Trophoblast cell (in vitro differentiated cells and primary cell): ENCODE data around the gene SIK3.
"Not testable (repeated sequence)": the region's sequence is repeated elsewhere in the genome, so short reads cannot be mapped to it uniquely, and the experiment has no call there.

Experiments
- DNase-seq, 2 donors: peaks; one replicate each; pipeline ENCODE4 v3.0.0-alpha.2; 2016
- H2AFZ ChIP-seq: 2 replicates; pipeline ENCODE4 v1.6.1; 2013; ENCODE audit warnings: low read length, moderate library complexity, mild to moderate bottlenecking; ENCODE audit not compliant: insufficient read depth, poor library complexity
- H2AK5ac ChIP-seq: 2 replicates; pipeline ENCODE4 v1.6.1; 2013; ENCODE audit warnings: mild to moderate bottlenecking, low read length
- H2BK120ac ChIP-seq: 2 replicates; pipeline ENCODE4 v1.6.1; 2013; ENCODE audit warnings: low read length, mild to moderate bottlenecking, moderate library complexity; ENCODE audit not compliant: insufficient read depth, poor library complexity
- H2BK12ac ChIP-seq: 2 replicates; pipeline ENCODE4 v1.6.1; 2013; ENCODE audit warnings: mild to moderate bottlenecking, low read length, moderate library complexity
- H2BK5ac ChIP-seq: 2 replicates; pipeline ENCODE4 v1.6.1; 2013; ENCODE audit warnings: low read length, low read depth, moderate library complexity, mild to moderate bottlenecking; ENCODE audit not compliant: poor library complexity
- H3K14ac ChIP-seq: 2 replicates; pipeline ENCODE4 v1.6.1; 2013; ENCODE audit warnings: mild to moderate bottlenecking, low read length
- H3K18ac ChIP-seq: 2 replicates; pipeline ENCODE4 v1.6.1; 2013; ENCODE audit warnings: mild to moderate bottlenecking, low read length
- H3K23ac ChIP-seq: 2 replicates; pipeline ENCODE4 v1.6.1; 2013; ENCODE audit warnings: low read length
- H3K27ac ChIP-seq: 2 replicates; pipeline ENCODE4 v1.5.1; 2013; ENCODE audit warnings: low read depth, mild to moderate bottlenecking, inconsistent platforms, low read length, moderate library complexity
- H3K27me3 ChIP-seq: 2 replicates; pipeline ENCODE4 v1.6.1; 2013; ENCODE audit warnings: inconsistent platforms, mild to moderate bottlenecking, low read length, moderate library complexity; ENCODE audit not compliant: insufficient read depth
- H3K36me3 ChIP-seq, 2 experiments: 1 replicate in 1 of 2; 2 replicates in 1 of 2; pipeline ENCODE4 v1.6.1; 2013; ENCODE audit warnings: low read length in 2 of 2, mild to moderate bottlenecking in 2 of 2, moderate library complexity in 1 of 2; ENCODE audit not compliant: insufficient read depth in 2 of 2, control insufficient read depth in 1 of 2
- H3K4ac ChIP-seq: 2 replicates; pipeline ENCODE4 v1.6.1; 2013; ENCODE audit warnings: low read depth, mild to moderate bottlenecking, low read length, moderate library complexity
- H3K4me1 ChIP-seq, 2 experiments: 1 replicate in 1 of 2; 2 replicates in 1 of 2; pipeline ENCODE4 v1.6.1; 2013; ENCODE audit warnings: low read length in 2 of 2, mild to moderate bottlenecking in 2 of 2, moderate library complexity in 1 of 2; ENCODE audit not compliant: insufficient read depth in 2 of 2, control insufficient read depth in 1 of 2
- H3K4me2 ChIP-seq: 2 replicates; pipeline ENCODE4 v1.6.1; 2013; ENCODE audit warnings: inconsistent platforms, mild to moderate bottlenecking, low read length, moderate library complexity
- H3K4me3 ChIP-seq: 2 replicates; pipeline ENCODE4 v1.5.1; 2013; ENCODE audit warnings: mild to moderate bottlenecking, low read depth, low read length, inconsistent platforms
- H3K79me1 ChIP-seq: one replicate; pipeline ENCODE4 v1.6.1; 2013; ENCODE audit warnings: low read length
- H3K79me2 ChIP-seq: 2 replicates; pipeline ENCODE4 v1.6.1; 2013; ENCODE audit warnings: low read length, mild to moderate bottlenecking; ENCODE audit not compliant: control insufficient read depth, insufficient read depth, poor library complexity
- H3K9ac ChIP-seq: 2 replicates; pipeline ENCODE4 v1.6.1; 2013; ENCODE audit warnings: mild to moderate bottlenecking, low read length
- H3K9me3 ChIP-seq: 2 replicates; pipeline ENCODE4 v1.6.1; 2013; ENCODE audit warnings: low read depth, mild to moderate bottlenecking, control low read depth, inconsistent platforms, low read length; ENCODE audit not compliant: insufficient read depth
- H4K12ac ChIP-seq: 2 replicates; pipeline ENCODE4 v1.6.1; 2013; ENCODE audit warnings: low read depth, mild to moderate bottlenecking, low read length, moderate library complexity
- H4K8ac ChIP-seq: 2 replicates; pipeline ENCODE4 v1.6.1; 2013; ENCODE audit warnings: low read depth, mild to moderate bottlenecking, low read length, moderate library complexity
- H4K91ac ChIP-seq: one replicate; pipeline ENCODE4 v1.6.1; 2013; ENCODE audit warnings: low read depth, mild to moderate bottlenecking, low read length, moderate library complexity
- WGBS: extraction: QIAGEN DNeasy Blood & Tissue Kit; methylation state at CpG from one replicate; pipeline ENCODE4 v1.1.7; 2013; ENCODE audit warnings: missing lambda C conversion rate; ENCODE audit not compliant: insufficient read length, insufficient coverage; ENCODE audit errors: extremely low coverage; 5-methylcytosine and 5-hydroxymethylcytosine counted together

Gene SIK3

DNA sequence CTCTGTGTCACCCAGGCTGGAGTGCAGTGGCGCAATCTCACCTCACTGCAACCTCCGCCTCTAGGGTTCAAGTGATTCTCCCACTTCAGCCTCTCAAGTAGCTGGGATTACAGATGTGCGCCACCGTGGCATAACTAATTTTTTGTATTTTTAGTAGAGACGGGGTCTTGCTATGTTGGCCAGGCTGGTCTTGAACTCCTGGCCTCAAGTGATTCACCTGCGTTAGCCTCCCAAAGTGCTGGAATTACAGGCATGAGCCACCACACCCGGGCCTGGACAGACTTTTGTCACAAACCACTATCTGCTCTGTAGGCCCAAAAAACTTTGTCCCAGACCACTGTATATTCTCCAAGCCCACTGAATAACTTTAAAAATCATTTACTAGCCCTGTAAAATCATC is 74.5 kb downstream of the SIK3 start:
- H3K36me3 ChIP-seq, H3K23ac ChIP-seq, H3K4me1 ChIP-seq, H2AK5ac ChIP-seq, H4K8ac ChIP-seq, DNase-seq, H2AFZ ChIP-seq, H2BK5ac ChIP-seq, H2BK120ac ChIP-seq, H3K18ac ChIP-seq, H3K79me2 ChIP-seq, H3K79me1 ChIP-seq, H3K9me3 ChIP-seq, H3K9ac ChIP-seq, H3K27ac ChIP-seq, H4K91ac ChIP-seq, H3K4ac ChIP-seq, H3K27me3 ChIP-seq, H3K14ac ChIP-seq, H3K4me2 ChIP-seq, H4K12ac ChIP-seq, H3K4me3 ChIP-seq, H2BK12ac ChIP-seq: not testable (repeated sequence)
- no CpG with 5 or more reads among the region's 7 CpGs for WGBS

DNA sequence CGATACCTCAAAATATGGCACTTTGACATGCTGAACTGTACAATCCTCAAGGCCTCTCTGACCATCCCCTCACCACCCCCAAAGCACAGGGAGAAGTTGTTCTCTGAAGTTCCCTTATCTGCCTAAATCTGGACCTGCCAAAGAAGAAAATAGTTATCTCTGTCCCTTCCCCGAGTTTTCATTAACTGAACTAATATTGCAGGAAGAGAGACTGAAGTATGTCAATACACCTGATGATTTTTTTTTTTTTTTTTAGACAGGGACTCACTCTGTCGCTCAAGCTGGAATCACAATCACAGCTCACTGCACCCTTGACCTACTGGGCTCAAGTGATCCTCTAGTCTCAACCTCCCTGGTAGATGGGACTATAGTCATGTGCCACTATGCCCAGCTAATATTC is 75.0 kb downstream of the SIK3 start:
- no CpG with 5 or more reads among the region's 3 CpGs for WGBS
- H3K4ac ChIP-seq = no peak overlapping the region
- no peak overlapping the region for H2BK120ac ChIP-seq

DNA sequence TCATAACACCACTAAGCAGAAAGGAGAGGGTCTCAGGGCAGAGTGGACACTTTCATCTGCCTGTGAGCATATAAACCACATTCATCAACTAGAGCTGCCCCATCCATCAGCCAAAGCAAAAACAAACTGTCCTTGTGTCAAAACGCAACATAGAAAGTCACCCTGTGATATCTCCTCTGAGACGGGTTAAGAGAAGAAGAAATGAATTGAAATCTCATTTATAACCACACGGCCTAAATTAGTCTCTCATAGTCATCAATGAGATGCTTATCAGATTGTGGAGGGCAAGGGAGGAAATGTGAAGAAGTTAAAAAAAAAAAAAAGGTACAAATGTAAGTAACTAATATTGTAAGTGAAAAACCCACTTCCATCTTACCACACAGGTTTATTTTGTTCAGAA is 75.7 kb downstream of the SIK3 start:
- Histone ChIP-seq H3K9ac (no peak overlapping the region), H3K4ac (no peak overlapping the region), H3K4me3 (no peak overlapping the region), H3K4me2 (no peak overlapping the region), H3K18ac (no peak overlapping the region), H4K8ac (no peak overlapping the region), H2BK12ac (no peak overlapping the region), H2BK5ac (no peak overlapping the region), H3K79me1 (no peaks in the 10 kb centered on the region), H2AK5ac (no peak overlapping the region), H3K36me3 (no peaks in the 10 kb centered on the region), H3K23ac (no peak overlapping the region), H2BK120ac (no peak overlapping the region), H2AFZ (no peak overlapping the region), H3K27ac (no peak overlapping the region), H3K79me2 (no peaks in the 10 kb centered on the region), H4K12ac (no peak overlapping the region), H4K91ac (no peak overlapping the region), H3K14ac (no peak overlapping the region), H3K4me1 (no peaks in the 10 kb centered on the region), H3K9me3 (no peaks in the 10 kb centered on the region), H3K27me3 (no peaks in the 10 kb centered on the region)
- DNase-seq = no peak
- WGBS = no CpG with 5 or more reads among the region's 3 CpGs

More for the DNA sequence above, 75.0 kb downstream of the SIK3 start:
- Histone ChIP-seq H3K4me3 (no peak overlapping the region), H3K18ac (no peak overlapping the region), H2BK12ac (no peak overlapping the region), H2BK5ac (no peak overlapping the region), H3K36me3 (no peaks in the 10 kb centered on the region), H3K4me2 (no peak overlapping the region), H2AFZ (no peak overlapping the region), H3K23ac (no peak overlapping the region), H2AK5ac (no peak overlapping the region), H3K27ac (no peak overlapping the region), H4K8ac (no peak overlapping the region), H3K79me2 (no peaks in the 10 kb centered on the region), H3K14ac (no peak overlapping the region), H3K4me1 (no peaks in the 10 kb centered on the region), H4K91ac (no peak overlapping the region), H3K9ac (no peak overlapping the region), H3K27me3 (no peaks in the 10 kb centered on the region), H4K12ac (no peak overlapping the region), H3K79me1 (no peaks in the 10 kb centered on the region), H3K9me3 (no peaks in the 10 kb centered on the region)
- no peak for DNase-seq

DNA sequence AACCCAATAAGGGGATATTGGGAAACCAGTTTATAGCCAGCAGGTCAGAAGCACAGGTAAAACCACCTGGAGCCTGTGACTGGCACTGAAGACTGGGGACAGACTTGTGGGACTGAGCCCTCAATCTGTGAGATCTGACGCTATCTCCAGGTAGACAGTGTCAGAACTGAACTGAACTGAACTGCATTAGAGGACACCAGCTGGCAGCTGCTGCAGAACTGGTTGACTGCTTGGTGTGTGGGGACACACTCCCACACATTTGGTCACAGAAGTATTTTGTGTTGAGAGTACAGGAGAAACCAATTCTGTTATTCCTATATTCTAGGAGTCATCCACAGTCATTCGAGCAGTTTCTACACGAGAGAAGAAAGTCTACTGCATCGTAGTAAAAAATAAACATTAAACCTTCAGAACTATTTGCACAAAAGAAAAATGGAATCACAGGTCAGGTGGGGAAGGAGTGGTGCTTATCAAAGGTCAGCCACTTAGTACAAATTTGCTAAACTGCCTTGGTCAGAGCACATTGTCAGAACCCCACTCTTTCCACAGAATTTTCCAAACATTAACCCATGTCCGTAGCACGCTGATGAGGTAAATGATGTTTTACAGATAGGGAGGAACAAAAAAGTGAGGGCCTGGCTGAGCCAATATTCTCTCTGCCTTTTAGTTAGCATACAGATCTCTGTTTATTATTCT is 77.2 kb downstream of the SIK3 start:
- no peaks in the 10 kb centered on the region for H3K36me3 ChIP-seq
- no peak overlapping the region for H2AFZ ChIP-seq
- H3K27ac ChIP-seq = no peak overlapping the region
- no peaks in the 10 kb centered on the region for H3K27me3 ChIP-seq
- no peaks in the 10 kb centered on the region for H3K79me2 ChIP-seq
- H2BK12ac ChIP-seq = no peak overlapping the region
- no peak overlapping the region for H4K12ac ChIP-seq
- no peak overlapping the region for H2BK5ac ChIP-seq
- no peak overlapping the region for H3K4me2 ChIP-seq
- no peak overlapping the region for H3K9ac ChIP-seq
- no peaks in the 10 kb centered on the region for H3K9me3 ChIP-seq
- H3K4me1 ChIP-seq = no peaks in the 10 kb centered on the region
- H2BK120ac ChIP-seq = no peak overlapping the region
- H3K14ac ChIP-seq = no peak overlapping the region
- H3K4ac ChIP-seq = no peak overlapping the region
- no peak overlapping the region for H3K18ac ChIP-seq
- no peak overlapping the region for H4K91ac ChIP-seq
- no peak overlapping the region for H2AK5ac ChIP-seq
- no CpG with 5 or more reads among the region's 6 CpGs for WGBS
- H4K8ac ChIP-seq = no peak overlapping the region
- H3K79me1 ChIP-seq = no peaks in the 10 kb centered on the region
- no peak overlapping the region for H3K23ac ChIP-seq
- DNase-seq = no peak
- H3K4me3 ChIP-seq = no peak overlapping the region
